ENCODE results near the gene SETD1A. TPM values are rescaled to one million over a fixed set of nuclear protein-coding genes. Genes with fewer than 3 reads are reported as not detected.

SETD1A gene
- total RNA-seq, 1 experiment from 2014 or later = 15.8 TPM

GRCh38 chr16:30925632-30925987 lies 31.9 kb upstream of the SETD1A start:
- ChIA-PET POLR2A (interaction anchor here (0.6 to 1.6 kb wide), 3 partner anchors 16 to 500 kb away, joined by 3 to 4 read pairs (median 3); no protein-coding TSS in a partner anchor), CTCF (interaction anchor here (0.5 to 4.5 kb wide), 5 partner anchors 9 to 198 kb away, joined by 3 to 29 read pairs (median 4); no protein-coding TSS in a partner anchor)
- Mint-ChIP-seq H3K27me3 (ENCODE audit: insufficient read depth, unreplicated experiment) (no peaks in the 10 kb centered on the region), H3K9me3 (ENCODE audit: unreplicated experiment) (no peaks in the 10 kb centered on the region), H3K4me3 (ENCODE audit: unreplicated experiment) (peak overlapping the region; percentile 48), H3K36me3 (ENCODE audit: insufficient read depth, unreplicated experiment) (peaks cover 28% of the 10 kb centered on the region), H3K27ac (ENCODE audit: low read depth, unreplicated experiment) (peak overlapping the region; percentile 73), H3K4me1 (ENCODE audit: insufficient read depth, unreplicated experiment) (peaks cover 14% of the 10 kb centered on the region)
- no TSS peak for BruUV-seq (replicated peaks)
- TF ChIP-seq CTCF (IDR thresholded peaks at IDR 0.05; ENCODE audit: unreplicated experiment) = no peak
- intact Hi-C loops (cut with micrococcal nuclease) = no loop called here
- DNase-seq (ENCODE audit: unreplicated experiment) = no peak

- no TSS peak for BruUV-seq (replicated peaks)
- ChIA-PET CTCF (interaction anchor here (0.6 to 4.5 kb wide), 6 partner anchors 8 to 109 kb away, joined by 3 to 29 read pairs (median 4); no protein-coding TSS in a partner anchor), POLR2A (interaction anchor here (0.7 to 0.9 kb wide), 2 partner anchors 14 to 500 kb away, joined by 3 to 4 read pairs; no protein-coding TSS in a partner anchor)
- Mint-ChIP-seq H3K4me1 (ENCODE audit: insufficient read depth, unreplicated experiment) (peaks cover 14% of the 10 kb centered on the region), H3K27me3 (ENCODE audit: insufficient read depth, unreplicated experiment) (no peaks in the 10 kb centered on the region), H3K4me3 (ENCODE audit: unreplicated experiment) (peak overlapping the region; percentile 48), H3K36me3 (ENCODE audit: insufficient read depth, unreplicated experiment) (peaks cover 34% of the 10 kb centered on the region), H3K9me3 (ENCODE audit: unreplicated experiment) (no peaks in the 10 kb centered on the region), H3K27ac (ENCODE audit: low read depth, unreplicated experiment) (no peak overlapping the region)
- no peak for TF ChIP-seq CTCF (IDR thresholded peaks at IDR 0.05; ENCODE audit: unreplicated experiment)
- no peak for DNase-seq (ENCODE audit: unreplicated experiment)
- intact Hi-C loops (cut with micrococcal nuclease) = no loop called here
Observed at GRCh38 chr16:30925995-30926811, 31.4 kb upstream of the SETD1A start.

- ChIA-PET CTCF (interaction anchor here (0.5 to 4.5 kb wide), 4 partner anchors 9 to 497 kb away, joined by 3 to 29 read pairs (median 3); partner anchors contain the start of gene DCTPP1), POLR2A (interaction anchor here (0.9 to 1.4 kb wide), 2 partner anchors 13 kb away, joined by 4 read pairs; no protein-coding TSS in a partner anchor)
- Mint-ChIP-seq H3K9me3 (ENCODE audit: unreplicated experiment) (no peaks in the 10 kb centered on the region), H3K4me3 (ENCODE audit: unreplicated experiment) (no peak overlapping the region), H3K4me1 (ENCODE audit: insufficient read depth, unreplicated experiment) (peaks cover 14% of the 10 kb centered on the region), H3K27ac (ENCODE audit: low read depth, unreplicated experiment) (no peak overlapping the region), H3K27me3 (ENCODE audit: insufficient read depth, unreplicated experiment) (no peaks in the 10 kb centered on the region), H3K36me3 (ENCODE audit: insufficient read depth, unreplicated experiment) (peaks cover 41% of the 10 kb centered on the region)
- TF ChIP-seq CTCF (IDR thresholded peaks at IDR 0.05; ENCODE audit: unreplicated experiment) = no peak
- BruUV-seq (replicated peaks) = no TSS peak
- intact Hi-C loops (cut with micrococcal nuclease) = no loop called here
- DNase-seq (ENCODE audit: unreplicated experiment) = no peak
Observed at GRCh38 chr16:30926937-30927788, 30.4 kb upstream of the SETD1A start.

Measured in MCF 10A (cell line).